Mesenchymal stem cell (in vitro differentiated cells and primary cell): ENCODE measurements around the gene HBP1.
"Not testable (repeated sequence)": the region's sequence is repeated elsewhere in the genome, so short reads cannot be mapped to it uniquely, and the experiment has no call there.

Source experiments
- DNase-seq: peaks from one replicate; pipeline ENCODE4 v3.0.0-alpha.2; 2013
- H2AFZ ChIP-seq: one replicate; pipeline ENCODE4 v1.6.1; 2013; ENCODE audit warnings: low read depth, mild to moderate bottlenecking, control low read depth, inconsistent platforms, low read length, moderate library complexity
- H2AK5ac ChIP-seq: 2 replicates; pipeline ENCODE4 v1.6.1; 2013; ENCODE audit warnings: low read length, moderate library complexity, mild to moderate bottlenecking, inconsistent platforms; ENCODE audit not compliant: severe bottlenecking
- H2BK120ac ChIP-seq: one replicate; pipeline ENCODE4 v1.6.1; 2013; ENCODE audit warnings: low read depth, mild to moderate bottlenecking, inconsistent platforms, low read length, moderate library complexity
- H2BK12ac ChIP-seq, 2 experiments: one replicate each; pipeline ENCODE4 v1.6.1; 2013; ENCODE audit warnings: inconsistent platforms in 2 of 2, low read length in 2 of 2, mild to moderate bottlenecking in 2 of 2, moderate library complexity in 2 of 2, control low read depth in 1 of 2
- H2BK15ac ChIP-seq: one replicate; pipeline ENCODE4 v1.6.1; 2013; ENCODE audit warnings: mild to moderate bottlenecking, low read depth, inconsistent platforms; ENCODE audit not compliant: poor library complexity, severe bottlenecking
- H2BK5ac ChIP-seq: 2 replicates; pipeline ENCODE4 v1.6.1; 2013; ENCODE audit warnings: low read depth, mild to moderate bottlenecking, low read length, control low read depth, inconsistent platforms; ENCODE audit not compliant: poor library complexity, severe bottlenecking
- H3K14ac ChIP-seq, 2 experiments: one replicate each; pipeline ENCODE4 v1.6.1; 2013; ENCODE audit warnings: inconsistent platforms in 2 of 2, low read length in 2 of 2, control low read depth in 1 of 2, mild to moderate bottlenecking in 1 of 2, moderate library complexity in 1 of 2
- H3K18ac ChIP-seq, 2 experiments: one replicate each; pipeline ENCODE4 v1.6.1; 2013; ENCODE audit warnings: inconsistent platforms in 2 of 2, low read length in 2 of 2, control low read depth in 1 of 2, low read depth in 1 of 2, mild to moderate bottlenecking in 1 of 2
- H3K23ac ChIP-seq, 2 experiments: one replicate each; pipeline ENCODE4 v1.6.1; 2013; ENCODE audit warnings: inconsistent platforms in 2 of 2, low read length in 2 of 2, mild to moderate bottlenecking in 2 of 2, moderate library complexity in 2 of 2, control low read depth in 1 of 2
- H3K27ac ChIP-seq: 2 replicates; pipeline ENCODE4 v1.5.1; 2013; ENCODE audit warnings: mild to moderate bottlenecking, moderate library complexity, low read length, control low read depth, inconsistent platforms; ENCODE audit not compliant: poor library complexity, severe bottlenecking
- H3K27me3 ChIP-seq, 2 experiments: 2 replicates each; pipeline versions ENCODE4 v1.6.1 to v1.7.0; 2013; ENCODE audit warnings: low read length in 2 of 2, mild to moderate bottlenecking in 2 of 2, moderate library complexity in 2 of 2, control low read depth in 1 of 2, inconsistent platforms in 1 of 2; ENCODE audit not compliant: control insufficient read depth in 1 of 2, insufficient read depth in 1 of 2
- H3K36me3 ChIP-seq, 2 experiments: 2 replicates each; pipeline versions ENCODE4 v1.6.1 to v1.7.0; 2013; ENCODE audit warnings: low read length in 2 of 2, control low read depth in 1 of 2, inconsistent platforms in 1 of 2, low read depth in 1 of 2, mild to moderate bottlenecking in 1 of 2; ENCODE audit not compliant: insufficient read depth in 2 of 2, control insufficient read depth in 1 of 2
- H3K4ac ChIP-seq, 2 experiments: one replicate each; pipeline ENCODE4 v1.6.1; 2013; ENCODE audit warnings: inconsistent platforms in 2 of 2, low read length in 2 of 2, mild to moderate bottlenecking in 2 of 2, moderate library complexity in 2 of 2, control low read depth in 1 of 2, low read depth in 1 of 2
- H3K4me1 ChIP-seq: 2 replicates; pipeline ENCODE4 v1.6.1; 2013; ENCODE audit warnings: low read depth, low read length, control low read depth; ENCODE audit not compliant: control insufficient read depth, insufficient read depth
- H3K4me2 ChIP-seq: 2 replicates; pipeline ENCODE4 v1.6.1; 2013; ENCODE audit warnings: low read length, mild to moderate bottlenecking, inconsistent platforms; ENCODE audit not compliant: poor library complexity, severe bottlenecking
- H3K4me3 ChIP-seq, 2 experiments: 2 replicates each; pipeline versions ENCODE4 v1.5.1 to v1.7.0; 2013; ENCODE audit warnings: low read length in 2 of 2, mild to moderate bottlenecking in 2 of 2, control low read depth in 1 of 2, low read depth in 1 of 2; ENCODE audit not compliant: insufficient read depth in 1 of 2
- H3K79me1 ChIP-seq: replicated peaks from 2 replicates; pipeline ENCODE4 v1.6.1; 2013; ENCODE audit warnings: mild to moderate bottlenecking, control low read depth, low read length, inconsistent platforms; ENCODE audit not compliant: poor library complexity, severe bottlenecking
- H3K9ac ChIP-seq: 2 replicates; pipeline ENCODE4 v1.7.0; 2013; ENCODE audit warnings: mild to moderate bottlenecking, low read length, moderate library complexity
- H3K9me3 ChIP-seq: 2 replicates; pipeline ENCODE4 v1.7.0; 2013; ENCODE audit warnings: mild to moderate bottlenecking, low read length; ENCODE audit not compliant: control insufficient read depth
- H4K8ac ChIP-seq: one replicate; pipeline ENCODE4 v1.6.1; 2013; ENCODE audit warnings: inconsistent platforms, mild to moderate bottlenecking, low read length, moderate library complexity
- H4K91ac ChIP-seq: one replicate; pipeline ENCODE4 v1.6.1; 2013; ENCODE audit warnings: mild to moderate bottlenecking, low read length, inconsistent platforms
- WGBS: methylation state at CpG from one replicate; pipeline ENCODE4 v1.1.7; 2013; ENCODE audit warnings: mixed read lengths; 5-methylcytosine and 5-hydroxymethylcytosine counted together

Gene HBP1

DNA sequence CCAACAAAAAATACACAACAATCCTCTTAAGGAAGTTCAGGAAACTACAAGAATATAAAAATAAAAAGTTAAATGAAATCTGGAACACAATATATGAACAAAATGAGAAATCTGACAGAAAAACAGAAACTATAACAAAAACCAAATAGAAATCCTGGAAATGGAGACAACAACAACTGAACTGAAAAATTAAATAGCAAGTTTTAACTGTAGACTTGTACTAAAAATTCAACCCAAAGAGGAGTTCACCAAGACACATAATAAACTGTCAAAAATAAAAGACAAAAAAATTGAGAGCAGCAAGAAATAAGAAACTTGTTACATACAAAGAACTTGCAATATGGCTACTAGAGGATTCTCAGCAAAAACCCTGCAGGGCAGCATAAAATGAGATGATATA, 45.1 kb downstream of the HBP1 start:
- H3K14ac ChIP-seq = no peak overlapping the region
- H3K27ac ChIP-seq = no peak overlapping the region
- H2AFZ ChIP-seq = no peak overlapping the region
- no peak overlapping the region for H2AK5ac ChIP-seq
- H3K4me3 ChIP-seq = no peak overlapping the region
- H3K4me2 ChIP-seq = no peak overlapping the region
- no peak overlapping the region for H3K23ac ChIP-seq
- no peak overlapping the region for H3K9ac ChIP-seq
- no peak overlapping the region for H2BK120ac ChIP-seq
- H4K8ac ChIP-seq = no peak overlapping the region
- peaks cover 10 to 21% of the 10 kb centered on the region in 2 experiments for H3K36me3 ChIP-seq
- no peak overlapping the region for H2BK12ac ChIP-seq
- H4K91ac ChIP-seq = no peak overlapping the region
- peaks cover 12% of the 10 kb centered on the region for H3K79me1 ChIP-seq
- no peak overlapping the region for H3K4ac ChIP-seq
- DNase-seq = no peak
- H3K4me1 ChIP-seq = no peaks in the 10 kb centered on the region
- H3K27me3 ChIP-seq = no peaks in the 10 kb centered on the region
- peaks cover 4% of the 10 kb centered on the region for H3K9me3 ChIP-seq
- H2BK15ac ChIP-seq = no peak overlapping the region
- no peak overlapping the region for H2BK5ac ChIP-seq
- no peak overlapping the region for H3K18ac ChIP-seq

DNA sequence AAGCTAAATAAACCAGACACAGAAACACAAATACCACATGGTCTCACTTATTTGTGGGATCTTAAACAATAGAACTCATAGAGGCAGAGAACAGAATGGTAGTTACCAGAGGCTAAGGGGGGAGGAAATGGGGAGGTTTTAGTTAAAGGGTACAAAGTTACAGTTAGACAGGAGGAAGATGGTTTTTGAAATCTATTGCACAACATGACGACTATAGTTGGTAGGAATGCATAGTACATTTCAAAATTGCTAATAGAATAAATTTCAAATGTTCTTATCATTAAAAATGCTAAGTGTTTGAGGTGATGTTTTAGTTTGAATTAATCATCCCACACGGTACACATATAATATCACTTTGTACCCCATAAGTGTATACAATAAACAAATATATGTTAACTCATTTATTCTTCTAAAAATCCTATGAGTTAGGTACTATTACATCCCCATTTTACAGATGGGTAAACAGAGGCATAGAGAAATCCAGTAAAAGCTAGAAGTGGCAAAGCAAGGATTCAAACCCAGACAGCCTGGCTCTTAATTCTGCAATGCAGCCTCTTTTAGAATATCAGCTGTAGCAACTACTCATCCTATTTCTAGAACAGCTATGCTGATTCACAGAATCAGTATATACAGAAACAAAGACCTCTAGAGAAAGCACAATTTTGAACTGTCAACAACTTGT, 50.9 kb downstream of the HBP1 start:
- no peak overlapping the region for H4K91ac ChIP-seq
- no peak overlapping the region for H2BK15ac ChIP-seq
- no peak overlapping the region for H2BK120ac ChIP-seq
- H3K9ac ChIP-seq = no peak overlapping the region
- no peak overlapping the region for H3K4me3 ChIP-seq
- no peak overlapping the region for H3K18ac ChIP-seq
- H3K36me3 ChIP-seq = no peaks in the 10 kb centered on the region
- no peak overlapping the region for H3K23ac ChIP-seq
- DNase-seq = no peak
- H3K4ac ChIP-seq = no peak overlapping the region
- no peak overlapping the region for H2AK5ac ChIP-seq
- no peak overlapping the region for H3K27ac ChIP-seq
- no peaks in the 10 kb centered on the region for H3K27me3 ChIP-seq
- H3K4me1 ChIP-seq = no peaks in the 10 kb centered on the region
- peaks cover 4% of the 10 kb centered on the region for H3K9me3 ChIP-seq
- no peak overlapping the region for H3K4me2 ChIP-seq
- no peak overlapping the region for H2BK12ac ChIP-seq
- no CpG with 5 or more reads among the region's 2 CpGs for WGBS
- H4K8ac ChIP-seq = no peak overlapping the region
- H3K79me1 ChIP-seq = peaks cover 5% of the 10 kb centered on the region
- H2BK5ac ChIP-seq = no peak overlapping the region
- no peak overlapping the region for H2AFZ ChIP-seq
- H3K14ac ChIP-seq = no peak overlapping the region

DNA sequence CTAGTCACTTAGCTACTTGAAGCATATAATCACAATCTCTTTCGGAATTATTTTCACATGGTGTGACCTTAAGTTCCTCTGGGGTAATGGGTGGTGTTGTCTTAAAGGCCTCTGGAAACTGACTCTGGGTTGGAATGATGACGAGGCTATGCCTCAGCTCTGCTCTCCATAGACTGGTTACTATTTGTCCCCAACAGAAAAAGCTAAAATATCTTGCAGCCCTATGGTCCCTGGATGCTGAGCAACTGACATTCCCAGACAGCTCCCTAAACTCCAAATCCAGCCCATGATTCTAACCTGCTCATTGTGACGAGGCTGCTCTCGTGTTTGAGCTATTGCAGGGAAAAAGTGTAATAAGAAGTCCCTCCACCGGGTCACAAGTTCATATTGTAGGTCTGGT, 51.6 kb downstream of the HBP1 start:
- peaks cover 4% of the 10 kb centered on the region for H3K79me1 ChIP-seq
- no peak overlapping the region for H3K27ac ChIP-seq
- H3K36me3 ChIP-seq = peaks cover 0 to under 1% of the 10 kb centered on the region in 2 experiments
- WGBS = 96% methylated on average over 4 of the region's 5 CpGs
- DNase-seq = no peak
- H2BK12ac ChIP-seq = no peak overlapping the region
- no peaks in the 10 kb centered on the region for H3K9me3 ChIP-seq
- no peaks in the 10 kb centered on the region for H3K27me3 ChIP-seq
- no peak overlapping the region for H2AK5ac ChIP-seq
- no peak overlapping the region for H4K8ac ChIP-seq
- no peak overlapping the region for H3K9ac ChIP-seq
- no peak overlapping the region for H3K4me2 ChIP-seq
- H2AFZ ChIP-seq = no peak overlapping the region
- H3K4ac ChIP-seq = no peak overlapping the region
- no peak overlapping the region for H3K4me3 ChIP-seq
- H2BK5ac ChIP-seq = no peak overlapping the region
- no peak overlapping the region for H2BK120ac ChIP-seq
- no peaks in the 10 kb centered on the region for H3K4me1 ChIP-seq
- no peak overlapping the region for H3K14ac ChIP-seq
- H3K23ac ChIP-seq = no peak overlapping the region
- H2BK15ac ChIP-seq = no peak overlapping the region
- H4K91ac ChIP-seq = no peak overlapping the region
- no peak overlapping the region for H3K18ac ChIP-seq

DNA sequence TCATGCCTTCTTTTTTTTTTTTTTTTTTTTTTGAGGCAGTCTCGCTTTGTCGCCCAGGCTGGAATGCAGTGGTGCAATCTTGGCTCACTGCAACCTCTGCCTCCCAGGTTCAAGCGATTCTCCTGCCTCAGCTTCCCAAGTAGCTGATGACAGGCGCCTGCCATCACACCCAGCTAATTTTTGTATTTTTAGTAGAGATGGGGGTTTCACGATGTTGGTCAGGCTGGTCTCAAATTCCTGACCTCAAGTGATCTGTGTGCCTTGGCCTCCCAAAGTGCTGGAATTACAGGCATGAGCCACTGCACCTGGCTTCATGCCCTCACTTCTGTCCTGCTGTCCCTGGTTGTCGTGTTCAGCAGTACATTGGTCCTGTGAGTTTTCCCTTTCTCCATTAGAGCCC, 52.0 kb downstream of the HBP1 start:
- not testable (repeated sequence) for H3K4me1 ChIP-seq, H3K23ac ChIP-seq, H3K79me1 ChIP-seq, H3K27ac ChIP-seq, H3K4me2 ChIP-seq, H2BK12ac ChIP-seq, H3K27me3 ChIP-seq, H3K18ac ChIP-seq, H3K9ac ChIP-seq, H2BK5ac ChIP-seq, DNase-seq, H2BK120ac ChIP-seq, H3K36me3 ChIP-seq, H3K4me3 ChIP-seq, H4K8ac ChIP-seq, H3K14ac ChIP-seq, H2AK5ac ChIP-seq, H4K91ac ChIP-seq, H3K4ac ChIP-seq, H2AFZ ChIP-seq, H3K9me3 ChIP-seq, H2BK15ac ChIP-seq
- WGBS = 98% methylated on average over 4 of the region's 6 CpGs
